Caco-2 (cell line): ENCODE data around the gene STON2. TPM values are rescaled to one million over a fixed set of nuclear protein-coding genes. Genes with fewer than 3 reads are reported as not detected.

Experiments
- BruUV-seq: library from RNA; stranded (reverse); fragments of 400-500 nt; replicated peaks from 2 replicates; lab custom pipeline; 2021; lab: Mats Ljungman, UMichigan
- CTCF ChIA-PET: fragments of 300-600 bp; sonication (Branson Sonifier 250); formaldehyde crosslinking; loops from one replicate; lab custom pipeline; 2022; ENCODE audit warnings: antibody characterized with exemption; lab: Charles Lee
- POLR2A ChIA-PET: fragments of 300-600 bp; sonication (Branson Sonifier 250); formaldehyde crosslinking; loops from one replicate; lab custom pipeline; 2022; ENCODE audit warnings: antibody characterized with exemption; lab: Charles Lee
- DNase-seq, 2 experiments: peaks; one replicate each; pipeline versions ENCODE4 v3.0.0 to v3.0.0-alpha.2; 2020 to 2022
- H3K27me3 ChIP-seq: replicated peaks from 2 replicates; pipeline ENCODE4 v1.6.0; 2011; ENCODE audit warnings: low read length; ENCODE audit not compliant: control insufficient read depth, insufficient read depth
- H3K36me3 ChIP-seq: 2 replicates; pipeline ENCODE4 v1.5.1; 2011; ENCODE audit warnings: low read length; ENCODE audit not compliant: control insufficient read depth, insufficient read depth
- H3K4me1 ChIP-seq: fragments of 250-450 bp; sonication (Bioruptor Pico); 2 replicates; pipeline ENCODE4 v1.5.1; 2020; ENCODE audit warnings: mild to moderate bottlenecking
- H3K4me3 ChIP-seq: 2 replicates; pipeline ENCODE4 v1.5.1; 2011; ENCODE audit warnings: low read depth, mild to moderate bottlenecking, control low read depth, low read length
- H3K9me3 ChIP-seq: fragments of 250-450 bp; sonication (Bioruptor Pico); 2 replicates; pipeline ENCODE4 v1.5.1; 2020; ENCODE audit warnings: mild to moderate bottlenecking, moderate library complexity
- H3K27ac Mint-ChIP-seq: one replicate; pipeline ENCODE4 v1.8.0; 2022; ENCODE audit warnings: mixed read lengths; ENCODE audit not compliant: unreplicated experiment
- H3K27me3 Mint-ChIP-seq: one replicate; pipeline ENCODE4 v1.8.0; 2022; ENCODE audit warnings: mixed read lengths; ENCODE audit not compliant: insufficient read depth, unreplicated experiment
- H3K36me3 Mint-ChIP-seq: one replicate; pipeline ENCODE4 v1.8.0; 2022; ENCODE audit warnings: mild to moderate bottlenecking, mixed read lengths; ENCODE audit not compliant: insufficient read depth, unreplicated experiment
- H3K4me1 Mint-ChIP-seq: one replicate; pipeline ENCODE4 v1.8.0; 2022; ENCODE audit warnings: low read depth, mixed read lengths; ENCODE audit not compliant: unreplicated experiment
- H3K4me3 Mint-ChIP-seq: one replicate; pipeline ENCODE4 v1.8.0; 2022; ENCODE audit warnings: mild to moderate bottlenecking, moderate library complexity, mixed read lengths; ENCODE audit not compliant: unreplicated experiment
- H3K9me3 Mint-ChIP-seq: one replicate; pipeline ENCODE4 v1.8.0; 2022; ENCODE audit warnings: mixed read lengths; ENCODE audit not compliant: unreplicated experiment
- intact Hi-C: fragments of 100-400 bp; cut with micrococcal nuclease; formaldehyde crosslinking; loops from one replicate; pipeline ENCODE4 v1.10.0; 2022; ENCODE audit not compliant: unreplicated experiment
- total RNA-seq: library from RNA; stranded (reverse); gene quantifications from 2 replicates; pipeline ENCODE4 v1.2.3, GENCODE V29; 2022
- TF ChIP-seq, protein P1 (sequence below), 2 experiments: fragments of 200-600 bp in 1 of 2; IDR thresholded peaks; 1 replicate in 1 of 2; 2 replicates in 1 of 2; pipeline versions ENCODE4 v1.5.1 to v1.8.0; 2011 to 2022; ENCODE audit warnings: antibody characterized with exemption in 1 of 2, control low read depth in 1 of 2, inconsistent platforms in 1 of 2, low read depth in 1 of 2, low read length in 1 of 2, mild to moderate bottlenecking in 1 of 2, moderate library complexity in 1 of 2; ENCODE audit not compliant: insufficient read depth in 1 of 2, severe bottlenecking in 1 of 2, unreplicated experiment in 1 of 2

STON2 gene
- total RNA-seq, 1 experiment from 2014 or later, result 43.5 TPM

DNA sequence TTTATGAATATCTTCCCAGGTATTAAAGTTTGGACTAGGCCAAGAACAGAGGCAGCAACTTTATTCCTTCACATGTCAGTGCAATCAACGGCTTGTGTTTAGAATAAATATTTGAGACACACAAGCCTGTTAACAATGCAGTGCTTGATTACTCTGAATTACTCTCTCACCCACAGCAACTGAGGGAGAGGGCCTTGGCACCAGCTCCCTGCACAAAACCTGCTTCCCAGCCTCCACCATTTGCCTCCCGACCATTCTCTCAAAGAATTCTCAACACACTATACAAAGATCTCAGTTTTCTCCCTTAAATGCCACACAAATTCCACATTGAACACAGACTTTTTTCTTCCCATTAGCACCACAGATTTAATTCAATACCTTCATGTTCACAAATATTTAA is 77.0 kb downstream of the STON2 start:
- H3K9me3 ChIP-seq, result no peaks in the 10 kb centered on the region
- no peaks in the 10 kb centered on the region; the same call in 1 of the 2 replicates for H3K36me3 ChIP-seq
- Mint-ChIP-seq H3K27me3 (no peaks in the 10 kb centered on the region), H3K4me3 (peak overlapping the region; percentile 77), H3K4me1 (peaks cover 24% of the 10 kb centered on the region), H3K9me3 (no peaks in the 10 kb centered on the region), H3K36me3 (no peaks in the 10 kb centered on the region), H3K27ac (peak overlapping the region; percentile 4)
- TF ChIP-seq, protein P1, sequence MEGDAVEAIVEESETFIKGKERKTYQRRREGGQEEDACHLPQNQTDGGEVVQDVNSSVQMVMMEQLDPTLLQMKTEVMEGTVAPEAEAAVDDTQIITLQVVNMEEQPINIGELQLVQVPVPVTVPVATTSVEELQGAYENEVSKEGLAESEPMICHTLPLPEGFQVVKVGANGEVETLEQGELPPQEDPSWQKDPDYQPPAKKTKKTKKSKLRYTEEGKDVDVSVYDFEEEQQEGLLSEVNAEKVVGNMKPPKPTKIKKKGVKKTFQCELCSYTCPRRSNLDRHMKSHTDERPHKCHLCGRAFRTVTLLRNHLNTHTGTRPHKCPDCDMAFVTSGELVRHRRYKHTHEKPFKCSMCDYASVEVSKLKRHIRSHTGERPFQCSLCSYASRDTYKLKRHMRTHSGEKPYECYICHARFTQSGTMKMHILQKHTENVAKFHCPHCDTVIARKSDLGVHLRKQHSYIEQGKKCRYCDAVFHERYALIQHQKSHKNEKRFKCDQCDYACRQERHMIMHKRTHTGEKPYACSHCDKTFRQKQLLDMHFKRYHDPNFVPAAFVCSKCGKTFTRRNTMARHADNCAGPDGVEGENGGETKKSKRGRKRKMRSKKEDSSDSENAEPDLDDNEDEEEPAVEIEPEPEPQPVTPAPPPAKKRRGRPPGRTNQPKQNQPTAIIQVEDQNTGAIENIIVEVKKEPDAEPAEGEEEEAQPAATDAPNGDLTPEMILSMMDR (IDR thresholded peaks at IDR 0.05; ENCODE audit: insufficient read depth in 1 of 2, low read depth in 1 of 2, low read length in 1 of 2, severe bottlenecking in 1 of 2, unreplicated experiment in 1 of 2), result no peak
- no peak for DNase-seq
- intact Hi-C loops, result loop anchor here (5.0 kb wide), 1 partner anchor 114 kb away; no protein-coding TSS in a partner anchor
- ChIA-PET CTCF (no interaction called here), POLR2A (interaction anchor here (0.6 kb wide), 1 partner anchor 104 kb away, joined by 4 read pairs; no protein-coding TSS in a partner anchor)
- no peaks in the 10 kb centered on the region for H3K27me3 ChIP-seq
- peak overlapping the region; percentile 16; the same call in 1 of the 2 replicates for H3K4me3 ChIP-seq
- H3K4me1 ChIP-seq, result peaks cover 27% of the 10 kb centered on the region
- no TSS peak for BruUV-seq

DNA sequence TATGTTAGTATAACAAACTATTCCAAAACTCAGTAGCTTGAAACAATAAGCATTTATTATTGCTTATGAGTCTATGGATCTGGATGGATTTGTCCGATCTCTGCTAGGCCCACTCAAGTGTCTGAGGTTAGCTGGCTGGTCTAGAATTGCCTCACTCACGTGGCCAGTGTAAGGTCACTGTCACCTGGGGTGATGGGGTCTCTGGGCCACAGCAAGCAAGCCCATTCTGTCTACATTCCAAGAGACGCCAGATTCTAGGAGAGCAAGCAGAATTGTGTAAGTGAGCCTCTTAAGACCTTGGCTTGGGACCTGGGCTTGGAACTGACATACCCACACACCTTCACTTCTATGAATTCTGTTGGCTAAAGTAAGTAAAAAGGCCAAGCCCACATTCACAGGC is 80.2 kb downstream of the STON2 start:
- no peaks in the 10 kb centered on the region for H3K27me3 Mint-ChIP-seq
- no TSS peak for BruUV-seq
- Histone ChIP-seq H3K4me1 (peaks cover 25% of the 10 kb centered on the region), H3K9me3 (no peaks in the 10 kb centered on the region), H3K4me3 (no peak overlapping the region), H3K36me3 (no peaks in the 10 kb centered on the region; the same call in 1 of the 2 replicates), H3K27me3 (no peaks in the 10 kb centered on the region)
- TF ChIP-seq, protein P1 (IDR thresholded peaks at IDR 0.05; ENCODE audit: insufficient read depth in 1 of 2, low read depth in 1 of 2, low read length in 1 of 2, severe bottlenecking in 1 of 2, unreplicated experiment in 1 of 2), result no peak
- CTCF ChIA-PET, result no interaction called here
- H3K9me3 Mint-ChIP-seq, result no peaks in the 10 kb centered on the region
- POLR2A ChIA-PET, result interaction anchor here (0.6 kb wide), 1 partner anchor 99 kb away, joined by 3 read pairs; no protein-coding TSS in a partner anchor
- H3K36me3 Mint-ChIP-seq, result no peaks in the 10 kb centered on the region
- no peak for DNase-seq
- H3K4me1 Mint-ChIP-seq, result peaks cover 30% of the 10 kb centered on the region
- no peak overlapping the region for H3K4me3 Mint-ChIP-seq
- intact Hi-C loops, result loop anchor here (5.0 kb wide), 1 partner anchor 117 kb away; no protein-coding TSS in a partner anchor
- no peak overlapping the region for H3K27ac Mint-ChIP-seq

DNA sequence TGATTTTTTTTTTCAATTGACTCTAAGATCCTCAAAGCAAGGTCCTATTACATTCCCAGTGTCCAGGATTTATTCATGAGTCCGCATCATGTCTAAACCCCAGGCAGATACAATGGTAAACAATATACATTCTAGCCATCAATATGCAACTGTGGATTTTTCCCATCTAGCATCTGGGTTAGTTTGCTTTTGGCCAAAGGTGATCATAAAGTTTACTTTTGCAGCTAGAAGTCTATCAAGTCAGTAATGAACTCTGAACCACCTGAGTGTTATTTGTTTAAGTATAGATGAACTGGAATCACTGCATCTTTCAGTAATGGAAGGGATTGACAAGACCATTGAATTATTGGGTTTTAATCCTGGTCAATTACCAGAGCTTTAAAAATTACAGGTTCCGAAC is 80.8 kb downstream of the STON2 start:
- Histone ChIP-seq H3K4me1 (peaks cover 19% of the 10 kb centered on the region), H3K27me3 (no peaks in the 10 kb centered on the region), H3K9me3 (no peaks in the 10 kb centered on the region), H3K4me3 (no peak overlapping the region), H3K36me3 (no peaks in the 10 kb centered on the region; the same call in 1 of the 2 replicates)
- H3K27ac Mint-ChIP-seq, result no peak overlapping the region
- POLR2A ChIA-PET, result no interaction called here
- peaks cover 25% of the 10 kb centered on the region for H3K4me1 Mint-ChIP-seq
- CTCF ChIA-PET, result no interaction called here
- no peaks in the 10 kb centered on the region for H3K9me3 Mint-ChIP-seq
- TF ChIP-seq, protein P1 (IDR thresholded peaks at IDR 0.05; ENCODE audit: insufficient read depth in 1 of 2, low read depth in 1 of 2, low read length in 1 of 2, severe bottlenecking in 1 of 2, unreplicated experiment in 1 of 2), result no peak
- intact Hi-C loops, result no loop called here
- no peaks in the 10 kb centered on the region for H3K36me3 Mint-ChIP-seq
- H3K4me3 Mint-ChIP-seq, result no peak overlapping the region
- no peak for DNase-seq
- no TSS peak for BruUV-seq
- H3K27me3 Mint-ChIP-seq, result no peaks in the 10 kb centered on the region
